SU-DHL-6 (cell line): ENCODE measurements around the gene MAD2L1.

ENCODE experiments used
- CTCF ChIP-seq: fragments of 200-600 bp; sonication (generic); IDR thresholded peaks from one replicate; pipeline ENCODE4 v1.5.1; 2017; ENCODE audit warnings: antibody characterized with exemption, mild to moderate bottlenecking, low read length, moderate library complexity; ENCODE audit not compliant: insufficient read depth, poor library complexity, severe bottlenecking
- EZH2phosphoT487 ChIP-seq: fragments of 200-600 bp; sonication (generic), shearing (Covaris generic); conservative IDR thresholded peaks from 2 replicates; pipeline ENCODE4 v1.6.1; 2018; ENCODE audit warnings: mild to moderate bottlenecking, antibody characterized with exemption, low read length, moderate library complexity, mixed read lengths

GRCh38 chr4:120011725-120012124 is 54.9 kb downstream of the MAD2L1 start:
- TF ChIP-seq CTCF = no peak
- TF ChIP-seq EZH2phosphoT487 = no peak
